ENCODE data around the gene GALNT14.

GRCh38 chr2:31136000-31136399, 2.2 kb downstream of the GALNT14 start:
- TF ChIP-seq POLR2A (IDR thresholded peaks at IDR 0.05; ENCODE audit: low read length) (no peak), GATA1 (IDR thresholded peaks at IDR 0.05; ENCODE audit: low read depth, low read length) (no peak)

Data from erythroblast (primary cell).